Activated T-cell treated with anti-CD3 and anti-CD28 coated beads for 1 hour (primary cell): ENCODE data around the gene AMOTL1.
"Not testable (repeated sequence)": the region's sequence is repeated elsewhere in the genome, so short reads cannot be mapped to it uniquely, and the experiment has no call there.

Experiments used
- DNase-seq: peaks from one replicate; pipeline ENCODE4 v3.0.0-alpha.2; 2020; ENCODE audit warnings: low read depth

The AMOTL1 gene

DNA sequence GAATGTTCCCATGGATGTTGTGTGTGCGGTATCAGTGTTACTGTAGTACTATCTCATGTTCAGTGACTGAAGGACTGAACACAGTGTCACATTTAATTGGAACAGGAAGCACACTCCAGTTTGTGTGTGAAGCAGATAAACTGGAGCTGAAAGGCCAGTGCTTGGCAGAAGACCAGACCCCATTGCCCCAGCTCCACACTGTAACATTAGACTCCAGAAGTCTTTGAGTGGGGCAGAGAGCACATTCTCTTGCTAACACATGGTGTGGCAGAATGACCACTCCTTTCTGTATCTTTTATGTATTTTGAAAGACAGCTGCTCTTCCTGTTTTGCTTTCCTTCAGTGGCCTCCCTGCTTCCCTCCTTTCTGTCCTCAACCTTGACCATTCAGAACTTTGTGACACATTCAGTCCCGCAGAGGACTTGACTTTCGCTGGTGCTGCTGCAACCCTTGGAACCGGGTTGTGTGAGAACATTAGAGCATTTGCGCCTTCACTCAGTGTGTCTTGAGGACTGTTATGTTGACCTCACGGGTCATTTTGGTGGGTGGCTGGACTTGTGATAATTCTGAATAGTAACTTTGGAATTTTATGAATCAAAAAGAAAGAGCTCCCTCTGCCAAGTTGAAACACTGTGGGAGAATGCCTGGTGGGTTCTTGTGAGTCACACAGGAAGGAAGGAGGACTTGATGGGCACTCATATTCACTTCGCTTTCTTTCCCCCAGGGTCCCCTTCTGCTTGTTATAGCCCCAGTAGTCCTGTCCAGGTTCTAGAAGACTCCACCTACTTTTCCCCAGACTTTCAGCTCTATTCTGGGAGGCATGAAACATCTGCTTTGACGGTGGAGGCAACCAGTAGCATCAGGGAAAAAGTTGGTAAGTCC lies 26.4 kb downstream of the AMOTL1 start:
- DNase-seq = no peak

DNA sequence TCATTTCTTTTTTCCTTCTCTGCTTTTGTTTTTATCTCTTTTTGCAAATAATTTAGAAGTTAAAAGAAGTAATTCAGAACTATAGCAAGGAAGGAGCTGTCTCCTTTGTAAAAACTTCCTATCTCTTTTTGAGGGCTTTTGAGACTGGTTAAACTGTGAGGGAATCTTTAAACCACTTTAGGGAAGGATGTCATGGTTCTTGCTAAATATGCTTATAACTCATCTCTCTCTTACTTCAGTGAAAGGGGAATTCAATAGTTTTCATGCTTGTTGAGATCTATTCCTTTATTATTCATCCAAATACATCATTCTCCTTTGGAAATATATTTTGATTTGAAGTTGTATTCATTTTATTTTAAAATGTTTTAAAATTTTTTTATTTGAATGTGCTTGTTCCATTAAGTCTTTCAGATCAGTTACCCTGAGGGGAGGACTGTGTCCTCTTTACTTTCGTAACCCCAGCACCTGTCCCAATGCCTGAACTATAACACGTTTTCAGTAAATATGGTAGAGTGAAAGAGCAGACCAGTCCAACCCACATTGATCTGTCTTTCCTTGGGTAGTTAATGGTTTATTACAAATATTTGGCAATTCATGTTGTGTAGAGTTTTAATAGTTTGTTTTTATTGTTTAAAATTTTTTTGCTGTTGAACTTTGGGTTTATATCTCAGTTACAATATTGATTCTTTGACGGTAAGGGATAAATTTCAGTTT lies 27.5 kb downstream of the AMOTL1 start:
- no peak for DNase-seq

DNA sequence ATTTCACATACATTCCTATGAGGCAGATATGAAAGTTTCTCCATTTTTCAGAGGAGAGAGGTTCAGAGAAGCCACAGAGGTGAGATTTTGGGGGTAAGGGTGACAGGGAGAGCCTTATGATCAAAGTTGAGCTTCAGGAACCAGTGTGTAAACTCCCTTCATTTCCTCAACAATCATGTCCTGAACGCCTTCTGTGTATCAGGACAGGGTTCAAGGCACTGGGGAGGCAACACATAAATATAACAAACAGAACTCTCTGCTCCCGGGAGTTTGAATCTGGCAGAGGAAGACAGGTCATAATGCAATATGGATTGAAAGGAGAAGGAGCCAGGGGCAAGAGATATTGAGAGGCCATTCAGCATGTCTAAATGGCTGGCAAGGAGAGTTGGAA lies 28.0 kb downstream of the AMOTL1 start:
- no peak for DNase-seq

DNA sequence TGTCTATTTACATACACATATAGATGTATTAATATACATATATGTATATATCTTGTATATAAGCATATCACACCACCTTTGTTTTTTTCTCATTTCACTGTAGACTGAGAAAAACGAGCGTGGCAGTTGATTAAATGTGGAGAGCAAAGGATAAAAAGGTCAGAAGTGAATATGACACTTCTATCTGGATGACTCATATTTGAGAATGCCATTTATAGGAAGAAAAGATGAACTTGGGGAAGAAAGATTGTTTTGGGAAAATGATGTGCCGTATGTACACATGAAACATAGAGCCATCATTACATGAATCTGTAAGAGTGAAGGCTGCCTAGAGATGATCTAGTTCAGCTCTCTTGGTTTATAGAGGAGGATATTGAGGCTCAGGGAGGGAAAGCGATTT lies 28.7 kb downstream of the AMOTL1 start:
- no peak for DNase-seq

DNA sequence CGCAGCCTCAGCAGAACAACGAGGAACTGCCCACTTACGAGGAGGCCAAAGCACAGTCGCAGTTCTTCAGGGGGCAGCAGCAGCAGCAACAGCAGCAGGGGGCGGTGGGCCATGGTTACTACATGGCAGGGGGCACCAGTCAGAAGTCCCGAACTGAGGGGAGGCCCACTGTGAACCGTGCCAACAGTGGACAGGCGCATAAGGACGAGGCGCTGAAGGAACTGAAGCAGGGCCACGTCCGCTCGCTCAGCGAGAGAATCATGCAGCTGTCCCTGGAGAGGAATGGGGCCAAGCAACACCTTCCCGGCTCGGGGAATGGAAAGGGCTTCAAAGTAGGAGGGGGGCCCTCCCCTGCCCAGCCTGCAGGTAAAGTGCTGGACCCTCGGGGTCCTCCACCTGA lies 31.6 kb downstream of the AMOTL1 start:
- DNase-seq = no peak

DNA sequence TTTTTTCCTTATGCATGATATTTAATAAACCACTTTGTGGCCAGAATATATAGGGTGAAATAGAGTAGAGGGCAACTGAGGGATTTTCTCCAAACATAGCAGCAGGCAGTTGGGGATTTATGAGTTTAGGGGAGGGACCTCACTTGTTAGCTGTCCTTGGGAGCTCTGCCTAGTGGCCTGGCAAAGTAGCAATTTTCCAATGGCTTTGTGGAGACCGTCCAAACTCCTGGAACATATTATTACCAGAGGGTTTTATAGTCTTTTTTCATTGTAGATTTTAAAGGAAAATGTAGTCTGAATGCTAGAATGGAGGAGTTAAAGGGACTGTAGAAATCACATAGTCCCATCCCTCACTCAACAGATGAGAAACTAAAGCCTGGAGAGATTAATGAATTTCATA lies 32.3 kb downstream of the AMOTL1 start:
- DNase-seq = no peak

GRCh38 chr11:94801866-94802460 lies 33.8 kb downstream of the AMOTL1 start:
- DNase-seq = no peak

DNA sequence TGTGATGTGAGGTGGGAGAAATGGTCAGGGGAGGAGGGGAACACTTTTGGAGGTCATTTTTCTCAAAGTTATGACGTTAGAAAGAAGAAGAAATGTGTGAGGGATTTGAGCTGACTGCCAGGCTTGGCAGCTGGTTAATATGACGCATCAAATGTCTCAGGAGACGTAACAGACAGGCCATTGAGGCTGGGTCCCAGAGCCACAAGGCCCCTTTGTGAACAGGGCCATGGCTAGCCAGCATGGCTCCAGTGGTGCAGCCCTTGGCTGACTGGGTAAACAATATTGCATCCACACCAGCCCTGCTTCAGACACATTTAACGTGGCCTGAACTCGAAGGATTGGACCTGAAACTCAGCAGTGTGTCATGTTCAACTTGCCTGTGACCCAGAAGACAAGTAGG lies 34.3 kb downstream of the AMOTL1 start:
- no peak for DNase-seq

GRCh38 chr11:94803491-94803890 lies 35.3 kb downstream of the AMOTL1 start:
- DNase-seq = no peak

GRCh38 chr11:94804874-94805273 lies 36.7 kb downstream of the AMOTL1 start:
- no peak for DNase-seq

DNA sequence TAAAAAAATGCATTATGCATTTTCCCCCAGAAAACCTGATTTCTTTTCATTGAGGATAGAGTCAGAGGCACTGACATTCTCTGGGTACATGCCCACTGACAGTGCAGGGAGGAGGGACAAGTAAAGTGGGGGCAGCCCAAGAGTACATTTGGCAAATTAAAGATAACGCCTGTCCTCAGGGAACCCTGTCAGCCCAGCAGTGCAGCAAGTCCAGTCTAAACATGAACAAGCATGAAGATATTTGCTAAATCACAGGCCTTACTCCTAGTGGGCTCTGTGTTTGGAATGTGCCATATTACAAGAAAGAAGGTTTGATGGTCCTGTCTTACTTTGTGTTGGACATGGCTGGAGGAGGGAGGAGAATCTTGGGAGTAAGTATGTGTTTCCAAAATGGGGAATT lies 37.9 kb downstream of the AMOTL1 start:
- DNase-seq = no peak

GRCh38 chr11:94806419-94806818 lies 38.3 kb downstream of the AMOTL1 start:
- no peak for DNase-seq

DNA sequence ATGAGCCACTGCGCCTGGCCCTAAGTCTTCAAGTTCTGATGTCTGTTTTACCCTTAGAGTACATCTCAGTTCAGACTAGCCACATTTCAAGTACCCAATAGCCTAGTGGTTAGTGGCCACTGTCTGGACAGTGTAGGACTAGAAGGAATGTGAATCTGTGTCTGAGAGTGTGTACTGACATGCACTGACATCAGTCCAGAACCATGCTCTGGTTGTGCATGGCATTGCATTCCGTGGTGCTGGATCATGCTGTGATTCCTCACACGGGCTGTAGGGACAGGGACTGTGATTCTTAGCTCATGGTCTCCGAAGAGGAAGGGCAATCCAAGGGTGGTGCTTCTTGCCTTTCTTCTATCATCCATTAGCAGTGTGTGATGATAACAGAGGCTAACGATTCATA lies 41.1 kb downstream of the AMOTL1 start:
- DNase-seq = no peak

GRCh38 chr11:94812724-94813720 lies 44.9 kb downstream of the AMOTL1 start:
- DNase-seq = not testable (repeated sequence)

- no peak for DNase-seq
These were observed 46.3 kb downstream of the AMOTL1 start for GRCh38 chr11:94814272-94814976.

- no peak for DNase-seq
These were observed 47.7 kb downstream of the AMOTL1 start for GRCh38 chr11:94815705-94816344.

DNA sequence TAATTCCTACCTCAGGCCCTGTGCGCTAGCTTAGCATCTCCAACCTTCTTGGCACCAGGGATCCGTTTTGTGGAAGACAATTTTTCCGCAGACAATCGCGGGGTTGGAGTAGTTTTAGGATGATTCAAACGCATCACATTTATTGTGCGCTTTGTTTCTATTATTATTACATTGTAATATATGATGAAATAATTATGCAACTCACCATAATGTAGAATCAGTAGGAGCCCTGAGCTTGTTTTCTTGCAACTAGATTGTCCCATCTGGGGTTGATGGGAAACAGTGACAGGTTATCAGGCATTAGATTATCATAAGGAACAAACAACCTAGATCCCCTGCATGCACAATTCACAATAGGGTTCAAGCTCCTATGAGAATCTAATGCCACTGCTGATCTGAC lies 52.3 kb downstream of the AMOTL1 start:
- DNase-seq = no peak

DNA sequence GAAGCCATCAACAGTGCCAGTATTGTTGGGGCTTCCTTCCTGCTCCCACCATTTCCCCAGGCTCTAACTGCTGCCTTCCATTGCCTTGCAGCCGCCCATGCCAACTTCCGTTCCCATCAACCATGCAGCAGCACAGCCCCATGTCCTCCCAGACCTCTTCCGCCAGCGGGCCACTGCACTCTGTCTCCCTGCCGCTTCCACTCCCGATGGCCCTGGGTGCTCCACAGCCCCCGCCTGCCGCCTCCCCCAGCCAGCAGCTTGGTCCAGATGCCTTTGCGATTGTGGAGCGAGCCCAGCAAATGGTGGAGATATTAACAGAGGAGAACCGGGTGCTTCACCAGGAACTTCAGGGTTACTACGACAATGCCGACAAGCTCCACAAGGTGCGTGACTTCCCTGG lies 53.3 kb downstream of the AMOTL1 start:
- DNase-seq = no peak

GRCh38 chr11:94822080-94822479 lies 53.9 kb downstream of the AMOTL1 start:
- DNase-seq = no peak

DNA sequence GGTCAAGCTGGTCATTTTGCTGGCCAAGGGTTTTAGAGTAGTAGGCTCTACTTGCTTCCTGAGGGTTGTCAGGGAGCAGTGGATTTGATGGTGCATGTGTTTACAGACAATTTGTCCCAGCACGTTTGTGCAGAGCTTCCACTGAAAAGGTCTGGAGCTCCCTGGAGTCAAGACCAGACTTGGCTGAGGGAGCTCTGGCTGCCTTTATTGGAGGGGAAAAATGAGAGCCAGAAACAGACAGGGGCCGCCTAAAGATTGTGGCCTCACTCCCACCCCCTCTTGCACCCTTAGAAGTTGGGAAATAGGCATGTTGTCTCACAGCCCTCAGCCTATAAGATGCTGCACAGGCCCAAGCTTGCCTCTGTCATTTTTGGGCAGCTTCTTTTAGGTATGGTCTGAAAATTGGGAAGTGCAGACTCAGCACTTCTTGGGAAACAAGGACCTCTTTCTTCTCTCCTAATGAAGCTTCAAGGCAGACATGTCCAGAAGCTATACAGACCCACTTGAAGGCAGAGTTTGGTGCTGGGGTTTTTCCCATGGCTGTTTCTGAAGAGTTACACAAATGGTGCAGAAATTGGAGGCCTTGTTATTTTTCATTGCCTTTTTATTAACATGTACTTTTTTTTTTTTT lies 55.1 kb downstream of the AMOTL1 start:
- no peak for DNase-seq
